Fibroblast of lung (primary cell): Measurements from ENCODE around the gene LAPTM5. TPM values are rescaled to one million over a fixed set of nuclear protein-coding genes. Genes with fewer than 3 reads are reported as not detected.

Source experiments
- DNase-seq, 2 donors: peaks; one replicate each; pipeline versions ENCODE4 v3.0.0 to v3.0.0-alpha.2; 2010; ENCODE audit warnings: low read depth in 2 of 2
- H2AFZ ChIP-seq: 2 replicates; pipeline ENCODE4 v1.5.1; 2012; ENCODE audit warnings: low read length, control low read depth, inconsistent platforms
- H3K27ac ChIP-seq: 2 replicates; pipeline ENCODE4 v1.5.1; 2011; ENCODE audit warnings: low read length, control low read depth; ENCODE audit not compliant: insufficient read depth
- H3K27me3 ChIP-seq: 2 replicates; pipeline ENCODE4 v1.5.1; 2011; ENCODE audit warnings: mild to moderate bottlenecking, low read length; ENCODE audit not compliant: control insufficient read depth, insufficient read depth
- H3K36me3 ChIP-seq: 2 replicates; pipeline ENCODE4 v1.5.1; 2011; ENCODE audit warnings: low read length; ENCODE audit not compliant: control insufficient read depth, insufficient read depth
- H3K4me1 ChIP-seq: 2 replicates; pipeline ENCODE4 v1.5.1; 2011; ENCODE audit warnings: low read length; ENCODE audit not compliant: control insufficient read depth, insufficient read depth; ENCODE audit errors: extremely low read depth
- H3K4me2 ChIP-seq: 2 replicates; pipeline ENCODE4 v1.5.1; 2011; ENCODE audit warnings: low read length, control low read depth; ENCODE audit not compliant: insufficient read depth; ENCODE audit errors: extremely low read depth
- H3K4me3 ChIP-seq, 4 experiments: fragments of 200-600 bp in 1 of 4; sonication (generic) in 1 of 4; replicated peaks in 1 of 4; 2 replicates each; pipeline ENCODE4 v1.5.1; 2011 to 2016; ENCODE audit warnings: low read length in 4 of 4, low read depth in 3 of 4, mild to moderate bottlenecking in 3 of 4, control low read depth in 2 of 4, inconsistent platforms in 1 of 4, mixed read lengths in 1 of 4; ENCODE audit not compliant: insufficient read depth in 1 of 4; ENCODE audit errors: control extremely low read depth in 1 of 4
- H3K79me2 ChIP-seq: 2 replicates; pipeline ENCODE4 v1.5.1; 2012; ENCODE audit warnings: mild to moderate bottlenecking, low read length, inconsistent platforms; ENCODE audit not compliant: control insufficient read depth, insufficient read depth
- H3K9ac ChIP-seq: 2 replicates; pipeline ENCODE4 v1.5.1; 2011; ENCODE audit warnings: mild to moderate bottlenecking, low read length, control low read depth; ENCODE audit not compliant: insufficient read depth
- H3K9me3 ChIP-seq: 2 replicates; pipeline ENCODE4 v1.5.1; 2012; ENCODE audit warnings: low read depth, low read length; ENCODE audit not compliant: control insufficient read depth, insufficient read depth
- H4K20me1 ChIP-seq: 2 replicates; pipeline ENCODE4 v1.5.1; 2011; ENCODE audit warnings: low read length; ENCODE audit not compliant: control insufficient read depth, insufficient read depth; ENCODE audit errors: extremely low read depth
- EZH2 ChIP-seq: IDR thresholded peaks from 2 replicates; pipeline ENCODE4 v1.5.1; 2012; ENCODE audit warnings: low read length, control low read depth, mild to moderate bottlenecking; ENCODE audit errors: missing control alignments
- polyA plus RNA-seq, 2 donors: library from polyadenylated mRNA; depleted of rRNA in 1 of 2; stranded (reverse) in 1 of 2; unstranded in 1 of 2; fragments of >200 nt; gene quantifications; 2 replicates each; pipeline ENCODE4 v1.2.1, GENCODE V29; 2011 to 2012; ENCODE audit warnings: missing spikeins in 1 of 2
- total RNA-seq: library from RNA; depleted of rRNA; stranded (reverse); fragments of >200 nt; gene quantifications from 2 replicates; pipeline ENCODE4 v1.2.1, GENCODE V29; 2014
- TF ChIP-seq, protein P1 (sequence below), 2 donors: IDR thresholded peaks in 1 of 2; conservative IDR thresholded peaks in 1 of 2; 1 replicate in 1 of 2; 2 replicates in 1 of 2; pipeline ENCODE4 v1.5.1; 2011 to 2012; ENCODE audit warnings: low read length in 2 of 2, control low read depth in 1 of 2, inconsistent platforms in 1 of 2, low read depth in 1 of 2, mild to moderate bottlenecking in 1 of 2

LAPTM5 gene
- total and polyA plus RNA-seq, 2 donors (not counting 1 experiment from before 2014, with no cell fraction given): under 0.01 to 0.32 TPM

- no peak for DNase-seq
- Histone ChIP-seq H3K9me3 (no peaks in the 10 kb centered on the region), H3K27me3 (peaks cover 2% of the 10 kb centered on the region), H2AFZ (no peak overlapping the region), H3K9ac (no peak overlapping the region), H3K4me2 (no peak overlapping the region), H3K4me1 (no peaks in the 10 kb centered on the region), H3K79me2 (no peaks in the 10 kb centered on the region), H4K20me1 (no peaks in the 10 kb centered on the region), H3K36me3 (no peaks in the 10 kb centered on the region), H3K27ac (no peak overlapping the region), H3K4me3 (no peak overlapping the region)
- no peak for TF ChIP-seq EZH2
- TF ChIP-seq, protein P1, sequence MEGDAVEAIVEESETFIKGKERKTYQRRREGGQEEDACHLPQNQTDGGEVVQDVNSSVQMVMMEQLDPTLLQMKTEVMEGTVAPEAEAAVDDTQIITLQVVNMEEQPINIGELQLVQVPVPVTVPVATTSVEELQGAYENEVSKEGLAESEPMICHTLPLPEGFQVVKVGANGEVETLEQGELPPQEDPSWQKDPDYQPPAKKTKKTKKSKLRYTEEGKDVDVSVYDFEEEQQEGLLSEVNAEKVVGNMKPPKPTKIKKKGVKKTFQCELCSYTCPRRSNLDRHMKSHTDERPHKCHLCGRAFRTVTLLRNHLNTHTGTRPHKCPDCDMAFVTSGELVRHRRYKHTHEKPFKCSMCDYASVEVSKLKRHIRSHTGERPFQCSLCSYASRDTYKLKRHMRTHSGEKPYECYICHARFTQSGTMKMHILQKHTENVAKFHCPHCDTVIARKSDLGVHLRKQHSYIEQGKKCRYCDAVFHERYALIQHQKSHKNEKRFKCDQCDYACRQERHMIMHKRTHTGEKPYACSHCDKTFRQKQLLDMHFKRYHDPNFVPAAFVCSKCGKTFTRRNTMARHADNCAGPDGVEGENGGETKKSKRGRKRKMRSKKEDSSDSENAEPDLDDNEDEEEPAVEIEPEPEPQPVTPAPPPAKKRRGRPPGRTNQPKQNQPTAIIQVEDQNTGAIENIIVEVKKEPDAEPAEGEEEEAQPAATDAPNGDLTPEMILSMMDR (conservative IDR thresholded peaks at IDR 0.05 in 1 of 2, IDR thresholded peaks at IDR 0.05 in 1 of 2; ENCODE audit: low read depth in 1 of 2, low read length in 2 of 2): no peak
These were observed 7.6 kb downstream of the LAPTM5 start for GRCh38 chr1:30749691-30750583.

DNA sequence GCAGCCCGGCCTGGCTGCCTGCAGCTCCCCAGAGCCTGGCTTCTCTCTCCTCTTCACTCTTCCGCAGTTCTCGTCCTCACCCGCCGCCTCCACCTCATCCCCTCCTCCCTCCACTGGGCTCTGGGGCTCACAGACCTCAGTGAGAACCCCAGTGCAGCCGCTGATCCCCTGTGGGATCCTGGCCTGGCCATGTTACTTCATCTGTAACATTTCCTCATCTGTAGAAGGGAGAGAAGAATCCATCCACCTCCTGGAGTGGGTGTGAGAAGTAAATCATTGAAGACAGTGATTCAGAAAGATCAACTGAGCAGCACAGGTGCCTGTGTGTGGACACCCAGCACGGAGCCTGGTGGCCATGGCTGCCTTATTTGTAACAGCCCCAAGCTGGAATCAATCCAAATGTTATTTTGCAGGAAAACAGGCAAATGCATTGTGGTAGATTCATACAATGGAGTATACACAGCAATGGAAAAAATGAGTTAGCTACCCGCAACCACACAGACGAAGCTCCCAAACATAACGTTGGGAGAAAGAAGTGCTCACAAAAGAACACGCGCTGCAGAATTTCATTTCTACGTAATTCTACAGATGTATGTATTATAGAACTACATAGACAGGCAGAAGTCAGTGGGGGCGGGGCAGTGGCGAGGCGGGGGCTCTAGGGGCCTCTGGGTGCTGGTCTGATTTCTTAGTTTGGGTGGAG is 8.7 kb downstream of the LAPTM5 start:
- TF ChIP-seq EZH2: no peak
- TF ChIP-seq, protein P1 (conservative IDR thresholded peaks at IDR 0.05 in 1 of 2, IDR thresholded peaks at IDR 0.05 in 1 of 2; ENCODE audit: low read depth in 1 of 2, low read length in 2 of 2): no peak
- H2AFZ ChIP-seq: no peak overlapping the region
- H3K36me3 ChIP-seq: no peaks in the 10 kb centered on the region
- peaks cover 2% of the 10 kb centered on the region for H3K27me3 ChIP-seq
- H3K27ac ChIP-seq: no peak overlapping the region
- no peak overlapping the region for H3K4me3 ChIP-seq
- H3K79me2 ChIP-seq: no peaks in the 10 kb centered on the region
- no peaks in the 10 kb centered on the region for H3K4me1 ChIP-seq
- no peaks in the 10 kb centered on the region for H3K9me3 ChIP-seq
- no peak overlapping the region for H3K9ac ChIP-seq
- no peak overlapping the region for H3K4me2 ChIP-seq
- no peaks in the 10 kb centered on the region for H4K20me1 ChIP-seq
- no peak for DNase-seq

GRCh38 chr1:30748098-30748698 is 9.4 kb downstream of the LAPTM5 start:
- peak in 1 of 2 donors; percentile 45 for DNase-seq
- Histone ChIP-seq H4K20me1 (no peaks in the 10 kb centered on the region), H3K9me3 (no peaks in the 10 kb centered on the region), H3K27me3 (no peaks in the 10 kb centered on the region), H3K27ac (no peak overlapping the region), H3K36me3 (no peaks in the 10 kb centered on the region), H3K4me3 (no peak overlapping the region), H3K4me2 (no peak overlapping the region), H3K4me1 (no peaks in the 10 kb centered on the region), H3K9ac (no peak overlapping the region), H3K79me2 (no peaks in the 10 kb centered on the region), H2AFZ (no peak overlapping the region)
- TF ChIP-seq EZH2: no peak
- TF ChIP-seq, protein P1 (conservative IDR thresholded peaks at IDR 0.05 in 1 of 2, IDR thresholded peaks at IDR 0.05 in 1 of 2; ENCODE audit: low read depth in 1 of 2, low read length in 2 of 2): no peak
